GM18868 (cell line): ENCODE measurements around the gene LRFN2.

Experiments used
- ATAC-seq: cut with Tn5 transposase; IDR thresholded peaks from one replicate; pipeline ENCODE4 v1.9.1; 2021; ENCODE audit warnings: mild to moderate bottlenecking, moderate library complexity; ENCODE audit not compliant: unreplicated experiment

Gene LRFN2

GRCh38 chr6:40408786-40409542 is 178.2 kb downstream of the LRFN2 start:
- ATAC-seq, result no peak

- no peak for ATAC-seq
These were observed 179.9 kb downstream of the LRFN2 start for GRCh38 chr6:40407239-40407638.

- ATAC-seq, result no peak
These were observed 181.0 kb downstream of the LRFN2 start for GRCh38 chr6:40406175-40406574.

GRCh38 chr6:40400738-40401137 is 186.4 kb downstream of the LRFN2 start:
- no peak for ATAC-seq

- no peak for ATAC-seq
These were observed 187.2 kb downstream of the LRFN2 start for GRCh38 chr6:40399888-40400457.

GRCh38 chr6:40398810-40399477 is 188.2 kb downstream of the LRFN2 start:
- no peak for ATAC-seq

GRCh38 chr6:40398034-40398691 is 189.0 kb downstream of the LRFN2 start:
- ATAC-seq, result no peak

- ATAC-seq, result no peak
These were observed 189.7 kb downstream of the LRFN2 start for GRCh38 chr6:40397287-40398033.

GRCh38 chr6:40395698-40396076 is 191.5 kb downstream of the LRFN2 start:
- ATAC-seq, result no peak

GRCh38 chr6:40395066-40395697 is 192.0 kb downstream of the LRFN2 start:
- no peak for ATAC-seq

- ATAC-seq, result no peak
These were observed 192.8 kb downstream of the LRFN2 start for GRCh38 chr6:40394381-40394780.

- no peak for ATAC-seq
These were observed 193.5 kb downstream of the LRFN2 start for GRCh38 chr6:40393641-40394040.

GRCh38 chr6:40392589-40392988 is 194.6 kb downstream of the LRFN2 start:
- no peak for ATAC-seq

- no peak for ATAC-seq
These were observed 195.2 kb downstream of the LRFN2 start for GRCh38 chr6:40391851-40392517.

- no peak for ATAC-seq
These were observed 196.1 kb downstream of the LRFN2 start for GRCh38 chr6:40391086-40391485.

GRCh38 chr6:40390144-40390800 is 196.9 kb downstream of the LRFN2 start:
- no peak for ATAC-seq

GRCh38 chr6:40389254-40389653 is 197.9 kb downstream of the LRFN2 start:
- ATAC-seq, result no peak

- ATAC-seq, result no peak
These were observed 199.3 kb downstream of the LRFN2 start for GRCh38 chr6:40387871-40388264.

- ATAC-seq, result no peak
These were observed 199.9 kb downstream of the LRFN2 start for GRCh38 chr6:40387127-40387870.
